Ovary (tissue), 9 donors: ENCODE results near the gene SERINC3. TPM values are rescaled to one million over a fixed set of nuclear protein-coding genes. Genes with fewer than 3 reads are reported as not detected.

Source experiments
- DNase-seq, 5 donors: peaks; one replicate each; pipeline ENCODE4 v3.0.0-alpha.2; 2019 to 2020
- H3K27ac ChIP-seq, 2 donors: fragments of 200-600 bp; one replicate each; pipeline versions ENCODE4 v1.5.1 to v1.8.0; 2019 to 2022
- H3K27me3 ChIP-seq: fragments of 200-600 bp; one replicate; pipeline ENCODE4 v1.8.0; 2022
- H3K36me3 ChIP-seq: fragments of 200-600 bp; sonication (generic); one replicate; pipeline ENCODE4 v1.5.1; 2019
- H3K4me1 ChIP-seq: one replicate; pipeline ENCODE4 v1.8.1; 2013; ENCODE audit warnings: mild to moderate bottlenecking, moderate library complexity; ENCODE audit not compliant: insufficient read depth
- H3K4me3 ChIP-seq: fragments of 200-600 bp; sonication (generic); one replicate; pipeline ENCODE4 v1.5.1; 2017
- H3K9me3 ChIP-seq, 2 donors: fragments of 200-600 bp in 1 of 2; sonication (generic) in 1 of 2; one replicate each; pipeline versions ENCODE4 v1.5.1 to v1.8.1; 2013 to 2019; ENCODE audit warnings: mild to moderate bottlenecking in 1 of 2, moderate library complexity in 1 of 2
- CTCF ChIP-seq, 3 donors: fragments of 450-650 bp in 2 of 3; fragments of 200-600 bp in 1 of 3; IDR thresholded peaks; one replicate each; pipeline versions ENCODE4 v1.5.1 to v1.8.0; 2016 to 2022; ENCODE audit warnings: antibody characterized with exemption in 3 of 3, mild to moderate bottlenecking in 1 of 3
- EP300 ChIP-seq: sonication (generic); formaldehyde crosslinking; IDR thresholded peaks from one replicate; pipeline ENCODE4 v1.6.1; 2017; ENCODE audit warnings: antibody characterized with exemption
- POLR2A ChIP-seq: fragments of 450-650 bp; IDR thresholded peaks from one replicate; pipeline ENCODE4 v1.6.1; 2017; ENCODE audit warnings: antibody characterized with exemption, mild to moderate bottlenecking, moderate library complexity
- WGBS, 3 donors: extraction: QIAGEN DNeasy Blood & Tissue Kit in 1 of 3; methylation state at CpG; one replicate each; pipeline versions ENCODE4 v1.1.5 to v1.1.7; 2013 to 2017; 5-methylcytosine and 5-hydroxymethylcytosine counted together
- intact Hi-C, 4 donors: fragments of 100-400 bp; cut with DNase I; formaldehyde crosslinking; loops; one replicate each; pipeline versions ENCODE4 v1.11.0 to v1.15.1; 2022 to 2023
- polyA plus RNA-seq, 2 donors: library from polyadenylated mRNA; stranded (reverse); fragments of 200-250 nt in 1 of 2; fragments of 350-450 nt in 1 of 2; fragmentation: Illumina TruSeq in 1 of 2; extraction: RNeasy Lipid Tissue Mini Kit (QIAGEN cat#74804) in 1 of 2; gene quantifications; one replicate each; pipeline ENCODE4 v1.2.3, GENCODE V29; 2013 to 2014
- total RNA-seq, 7 donors: library from RNA; depleted of rRNA in 2 of 7; stranded (reverse); fragments of >200 nt in 2 of 7; fragmentation: NEBNext Ultra II Directional in 3 of 7; extraction: Animal tissue kit (Norgen Biotek cat#: 25700) in 3 of 7; gene quantifications; one replicate each; pipeline versions ENCODE4 v1.1.0 to v1.2.4, GENCODE V29; 2016 to 2023
- donor health status: DM: no; HTN: no; CAD: no; lungs with moderate emphysema.
- donor health status: DM: no; HTN: no; CAD: no.
- donor health status: Bipolar disorder and iron deficiency.
- donor health status: DM: yes; HTN: yes; CAD: no.
- donor health status: DM: no; HTN: no; CAD: no.
- donor health status: DM: yes; HTN: yes; CAD: no.

Gene SERINC3
- total and polyA plus RNA-seq, 9 donors, result 52.1 to 171 (median 90.1) TPM

DNA sequence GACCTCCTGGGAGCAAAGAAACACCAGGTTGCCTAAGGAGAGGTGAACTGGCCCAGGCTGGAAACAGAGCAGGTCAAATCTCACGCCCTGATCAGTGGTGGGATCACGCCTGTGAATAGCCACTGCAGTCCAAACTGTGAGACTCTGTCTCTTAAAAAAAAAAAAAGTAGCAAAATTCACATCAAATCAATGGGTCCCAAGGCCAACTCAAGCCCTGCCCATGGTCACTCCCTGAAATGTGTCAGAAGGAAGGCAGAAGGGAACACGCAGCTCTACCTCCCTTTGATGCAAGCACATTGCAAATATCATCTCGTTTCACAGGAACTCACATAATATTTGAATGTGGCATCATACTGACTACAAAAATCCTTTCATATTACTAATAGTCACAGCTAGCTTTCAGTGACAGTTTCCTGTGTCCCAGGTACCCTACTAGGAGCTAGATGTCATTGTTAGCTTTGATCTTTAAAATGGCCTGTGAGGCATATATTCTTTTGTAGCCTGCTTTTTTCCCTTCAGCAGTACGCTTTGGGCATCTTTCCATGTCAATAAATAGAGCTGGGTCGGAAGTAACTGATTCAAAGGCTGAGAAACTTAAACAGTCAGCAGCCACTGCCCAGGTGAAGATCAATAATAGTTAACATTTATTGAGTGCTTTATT lies 60.6 kb downstream of the SERINC3 start:
- no peaks in the 10 kb centered on the region for H3K9me3 ChIP-seq
- WGBS, 3 donors, result 60 to 66% (median 66%) methylated on average over 6 of the region's 6 CpGs
- H3K4me1 ChIP-seq, result no peaks in the 10 kb centered on the region
- no peak overlapping the region for H3K27ac ChIP-seq
- H3K36me3 ChIP-seq, result no peaks in the 10 kb centered on the region
- TF ChIP-seq POLR2A, result no peak
- TF ChIP-seq CTCF (IDR thresholded peaks at IDR 0.05), result no peak
- no peak for TF ChIP-seq EP300
- intact Hi-C loops, result loop anchor here in 3 of 4 donors (2.0 to 10.0 kb wide), 4 partner anchors 76 to 246 kb away; partner anchors contain the start of gene OSER1 (in 1 of the 3)
- no peak for DNase-seq
- no peak overlapping the region for H3K4me3 ChIP-seq
- no peaks in the 10 kb centered on the region for H3K27me3 ChIP-seq

GRCh38 chr20:44460795-44461141 lies 61.1 kb downstream of the SERINC3 start:
- no peak overlapping the region for H3K4me3 ChIP-seq
- intact Hi-C loops, result loop anchor here in 3 of 4 donors (2.0 to 10.0 kb wide), 4 partner anchors 76 to 246 kb away; partner anchors contain the start of gene OSER1 (in 1 of the 3)
- DNase-seq, result no peak
- TF ChIP-seq POLR2A, result no peak
- TF ChIP-seq EP300, result no peak
- TF ChIP-seq CTCF (IDR thresholded peaks at IDR 0.05), result peak; percentile 51 to 71 (median 58)
- H3K27me3 ChIP-seq, result no peaks in the 10 kb centered on the region
- no peaks in the 10 kb centered on the region for H3K36me3 ChIP-seq
- no peaks in the 10 kb centered on the region for H3K9me3 ChIP-seq
- no peak overlapping the region for H3K27ac ChIP-seq
- 5 to 14% (median 7%) methylated on average over 3 of the region's 3 CpGs for WGBS, 3 donors
- no peaks in the 10 kb centered on the region for H3K4me1 ChIP-seq

DNA sequence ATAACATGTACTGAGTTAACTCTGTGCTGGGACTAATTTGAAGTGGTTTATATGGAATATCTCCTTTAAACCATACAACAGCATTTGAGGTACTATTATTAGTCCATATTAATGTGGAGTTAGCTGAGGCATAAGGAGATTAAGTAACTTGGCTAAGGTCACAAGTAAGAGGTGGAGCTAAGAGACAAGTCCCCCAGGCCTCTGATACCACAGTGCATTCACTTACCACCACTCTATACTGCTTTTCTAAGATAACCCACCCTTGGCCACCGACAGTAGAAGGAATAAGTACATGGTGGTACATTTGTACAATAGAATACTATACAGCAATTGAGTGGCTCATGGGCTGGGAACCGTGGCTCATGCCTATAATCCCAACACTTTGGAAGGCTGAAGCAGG lies 62.6 kb downstream of the SERINC3 start:
- DNase-seq, result no peak
- Histone ChIP-seq H3K9me3 (no peaks in the 10 kb centered on the region), H3K27me3 (no peaks in the 10 kb centered on the region), H3K4me1 (no peaks in the 10 kb centered on the region), H3K36me3 (no peaks in the 10 kb centered on the region), H3K4me3 (no peak overlapping the region), H3K27ac (no peak overlapping the region)
- no peak for TF ChIP-seq EP300
- TF ChIP-seq POLR2A, result no peak
- no peak for TF ChIP-seq CTCF (IDR thresholded peaks at IDR 0.05)
- 76 to 84% (median 83%) methylated on average over 2 of the region's 2 CpGs for WGBS, 3 donors
- intact Hi-C loops, result loop anchor here in 1 of 4 donors (2.0 kb wide), 1 partner anchor 68 kb away; no protein-coding TSS in a partner anchor

DNA sequence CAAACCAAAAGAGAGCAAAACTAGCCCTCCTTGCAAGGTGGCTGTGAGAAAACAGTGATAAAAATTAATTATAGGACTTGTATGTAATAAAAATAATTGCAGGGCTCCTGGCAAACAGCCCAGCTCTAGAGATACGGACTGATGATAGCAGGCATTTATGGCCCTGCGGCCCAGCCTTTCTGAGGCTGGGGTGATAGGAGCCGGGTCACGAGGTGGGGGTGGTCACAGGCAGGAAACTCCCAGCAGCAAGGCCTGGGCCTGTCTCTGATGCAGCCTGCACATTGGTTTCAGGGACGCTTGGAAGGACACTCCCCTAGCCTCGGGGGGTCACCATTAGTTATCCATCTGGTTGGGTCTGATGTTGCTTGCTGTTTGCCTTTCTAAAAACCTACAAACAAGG lies 64.9 kb downstream of the SERINC3 start:
- intact Hi-C loops, result no loop called here
- H3K27me3 ChIP-seq, result no peaks in the 10 kb centered on the region
- no peaks in the 10 kb centered on the region for H3K36me3 ChIP-seq
- H3K27ac ChIP-seq, result no peak overlapping the region
- 62 to 67% (median 64%) methylated on average over 6 of the region's 6 CpGs for WGBS, 3 donors
- no peaks in the 10 kb centered on the region for H3K4me1 ChIP-seq
- TF ChIP-seq POLR2A (no peak), CTCF (IDR thresholded peaks at IDR 0.05) (no peak), EP300 (no peak)
- no peaks in the 10 kb centered on the region for H3K9me3 ChIP-seq
- no peak overlapping the region for H3K4me3 ChIP-seq
- no peak for DNase-seq
